HG02938 (cell line): ENCODE results near the gene SCN1A.
"Not testable (repeated sequence)": the region's sequence is repeated elsewhere in the genome, so short reads cannot be mapped to it uniquely, and the experiment has no call there.

ENCODE experiments used
- ATAC-seq: cut with Tn5 transposase; IDR thresholded peaks from one replicate; pipeline ENCODE4 v1.9.1; 2021; ENCODE audit warnings: mild to moderate bottlenecking, moderate library complexity; ENCODE audit not compliant: unreplicated experiment

SCN1A gene

GRCh38 chr2:165990846-165991245 lies 137.0 kb downstream of the SCN1A start:
- ATAC-seq: no peak

GRCh38 chr2:165989851-165990250 lies 138.0 kb downstream of the SCN1A start:
- no peak for ATAC-seq

- no peak for ATAC-seq
Observed at GRCh38 chr2:165985120-165985519, 142.7 kb downstream of the SCN1A start.

DNA sequence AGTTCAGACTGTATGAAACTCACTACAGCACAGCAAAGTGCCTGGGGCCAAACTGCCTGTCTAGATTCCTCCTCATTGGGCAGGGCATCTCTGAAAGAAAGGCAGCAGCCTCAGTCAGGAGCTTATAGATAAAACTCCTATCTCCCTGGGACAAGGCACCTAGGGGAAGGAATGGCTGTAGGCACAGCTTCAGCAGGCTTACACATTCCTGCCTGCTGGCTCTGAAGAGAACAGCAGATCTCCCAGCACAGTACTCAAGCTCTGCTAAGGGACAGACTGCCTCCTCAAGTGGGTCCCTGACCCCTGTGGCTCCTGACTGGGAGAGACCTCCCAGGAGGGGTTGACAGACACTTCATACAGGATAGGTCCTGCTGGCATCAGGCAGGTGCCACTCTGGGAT lies 155.7 kb downstream of the SCN1A start:
- ATAC-seq: not testable (repeated sequence)

GRCh38 chr2:165970663-165971062 lies 157.2 kb downstream of the SCN1A start:
- no peak for ATAC-seq

DNA sequence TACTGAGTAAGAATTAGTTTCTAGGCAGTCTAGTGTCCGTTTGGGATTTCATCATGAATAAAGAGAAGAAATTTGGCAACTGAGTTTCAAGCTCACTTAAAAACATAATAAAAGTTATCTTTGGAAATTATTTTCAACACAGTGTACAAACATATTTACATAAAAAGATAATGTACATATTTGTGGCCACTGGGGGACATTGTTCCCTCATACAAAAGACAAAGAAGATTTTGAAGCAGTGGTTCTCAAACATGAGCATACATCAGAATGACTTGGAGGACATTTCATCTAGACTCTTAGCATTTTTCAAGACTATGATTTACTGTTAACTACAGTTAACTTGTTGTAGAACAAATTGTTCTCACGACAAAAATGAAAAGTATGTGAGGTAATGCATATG lies 158.6 kb downstream of the SCN1A start:
- no peak for ATAC-seq

GRCh38 chr2:165967746-165968145 lies 160.1 kb downstream of the SCN1A start:
- no peak for ATAC-seq

DNA sequence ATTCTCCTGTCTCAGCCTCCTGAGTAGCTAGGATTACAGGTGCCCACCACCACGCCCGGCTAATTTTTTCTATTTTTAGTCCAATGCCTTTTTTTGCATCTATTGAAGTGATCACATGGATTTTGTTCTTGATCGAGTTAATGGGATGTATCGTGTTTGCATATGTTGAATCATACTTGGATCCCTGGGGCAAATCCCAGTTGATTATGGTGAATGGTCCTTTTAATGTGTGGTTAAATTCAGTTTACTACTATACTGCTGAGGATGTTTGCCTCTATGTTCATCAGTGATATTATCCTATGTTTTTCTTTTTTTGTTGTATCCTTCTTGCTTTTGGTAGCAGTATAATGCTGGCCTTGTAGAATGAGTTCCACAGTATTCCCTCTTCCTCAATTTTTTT lies 166.0 kb downstream of the SCN1A start:
- ATAC-seq: no peak

- ATAC-seq: no peak
Observed at GRCh38 chr2:165959371-165959770, 168.4 kb downstream of the SCN1A start.

GRCh38 chr2:165958313-165958960 lies 169.4 kb downstream of the SCN1A start:
- no peak for ATAC-seq

DNA sequence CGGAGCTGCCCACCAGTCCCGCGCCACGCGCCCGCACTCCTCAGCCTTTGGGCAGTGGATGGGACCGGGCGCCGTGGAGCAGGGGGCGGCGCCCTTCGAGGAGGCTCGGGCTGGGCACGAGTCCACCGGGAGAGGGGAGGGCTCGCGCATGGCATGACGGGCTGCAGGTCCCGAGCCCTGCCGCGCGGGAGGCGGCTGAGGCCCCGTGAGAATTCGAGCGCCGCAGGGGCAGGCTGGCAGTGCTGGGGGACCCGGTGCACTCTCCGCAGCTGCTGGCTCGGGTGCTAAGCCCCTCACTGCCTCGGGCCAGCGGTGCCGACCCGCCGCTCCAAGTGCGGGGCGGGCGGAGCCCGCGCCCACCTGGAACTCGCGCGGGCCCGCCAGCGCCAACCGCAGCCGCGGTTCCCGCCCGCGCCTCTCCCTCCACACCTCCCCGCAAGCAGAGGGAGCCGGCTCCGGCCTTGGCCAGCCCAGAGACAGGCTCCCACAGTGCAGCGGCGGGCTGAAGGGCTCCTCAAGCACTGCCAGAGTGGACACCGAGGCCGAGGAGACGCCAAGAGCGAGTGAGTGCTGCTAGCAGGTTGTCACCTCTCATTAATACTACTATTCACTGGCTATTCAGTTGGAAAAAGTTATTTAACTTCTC lies 170.7 kb downstream of the SCN1A start:
- no peak for ATAC-seq

DNA sequence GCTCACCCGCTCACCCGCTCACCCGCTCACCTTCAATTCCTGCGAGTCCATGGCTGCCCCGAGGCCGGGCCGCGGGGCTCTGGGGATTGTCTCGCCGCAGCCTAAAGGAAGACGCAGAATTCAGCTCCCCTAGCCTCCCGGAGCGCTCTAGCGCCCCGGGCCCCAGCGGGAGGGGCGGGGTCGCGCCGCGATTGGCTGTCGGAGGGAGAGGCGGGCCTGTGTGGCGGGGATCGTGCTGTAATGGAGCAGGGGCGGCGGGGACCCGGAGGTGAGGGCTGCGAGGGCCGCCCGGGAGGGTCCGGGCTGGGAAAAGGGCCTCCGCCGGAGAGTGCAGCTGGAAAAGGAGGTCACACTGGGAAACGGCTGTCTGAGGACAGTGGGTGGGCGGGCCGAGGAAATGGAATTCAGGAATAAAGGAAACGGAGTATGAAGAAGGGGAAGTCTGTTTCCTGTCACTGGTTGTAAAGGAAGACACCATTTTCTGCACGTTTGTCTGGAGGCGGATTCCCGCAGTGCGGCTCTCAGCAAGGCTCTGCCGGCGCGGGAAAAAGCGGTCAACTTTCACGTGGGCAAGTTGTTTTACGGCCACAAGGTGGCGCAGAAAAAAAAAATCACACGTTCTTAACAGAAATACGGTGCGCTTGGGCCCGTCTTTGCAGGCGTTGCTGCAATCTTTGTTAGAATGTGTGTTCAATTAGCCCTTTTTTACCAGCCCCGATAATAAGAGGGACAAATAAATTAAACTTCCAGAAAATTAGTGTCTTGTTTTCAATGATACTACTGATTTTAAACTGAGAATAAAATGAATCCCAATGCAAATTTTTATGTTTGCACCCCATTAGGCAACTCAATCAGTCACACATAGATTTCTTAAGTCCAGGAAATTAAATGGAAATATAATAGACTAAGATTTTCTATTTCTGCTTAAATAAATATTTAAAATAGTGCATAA lies 173.9 kb downstream of the SCN1A start, which contains the start of gene TTC21B:
Gene TTC21B, minus strand, starts transcription at position 122 of the 952 bp plus-strand sequence. Its CDS starts 71 bp downstream, at position 51.
- ATAC-seq: peak; percentile 91

DNA sequence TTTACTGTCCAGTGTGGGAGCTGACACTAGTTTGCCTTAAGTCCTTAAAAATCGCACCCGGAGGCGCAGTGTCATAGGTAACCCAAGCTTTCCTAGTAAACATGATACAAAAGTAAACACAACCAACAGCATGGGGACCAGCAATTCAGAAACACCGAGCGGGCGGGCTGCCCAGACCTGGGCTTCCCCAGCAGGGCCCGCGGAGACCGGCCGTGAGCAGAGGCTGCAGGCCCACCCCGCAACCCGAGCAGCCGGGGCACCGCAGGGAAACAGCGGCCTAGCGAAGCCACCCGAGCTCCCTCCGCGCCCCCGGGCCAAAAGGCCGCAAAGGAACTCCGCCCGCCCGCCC lies 174.5 kb downstream of the SCN1A start:
- peak; percentile 32 for ATAC-seq

- ATAC-seq: peak; percentile 13
Observed at GRCh38 chr2:165952741-165953211, 175.0 kb downstream of the SCN1A start.

- ATAC-seq: no peak
Observed at GRCh38 chr2:165952085-165952484, 175.7 kb downstream of the SCN1A start.

GRCh38 chr2:165950438-165950837 lies 177.4 kb downstream of the SCN1A start:
- no peak for ATAC-seq

GRCh38 chr2:165941827-165942226 lies 186.0 kb downstream of the SCN1A start:
- no peak for ATAC-seq

DNA sequence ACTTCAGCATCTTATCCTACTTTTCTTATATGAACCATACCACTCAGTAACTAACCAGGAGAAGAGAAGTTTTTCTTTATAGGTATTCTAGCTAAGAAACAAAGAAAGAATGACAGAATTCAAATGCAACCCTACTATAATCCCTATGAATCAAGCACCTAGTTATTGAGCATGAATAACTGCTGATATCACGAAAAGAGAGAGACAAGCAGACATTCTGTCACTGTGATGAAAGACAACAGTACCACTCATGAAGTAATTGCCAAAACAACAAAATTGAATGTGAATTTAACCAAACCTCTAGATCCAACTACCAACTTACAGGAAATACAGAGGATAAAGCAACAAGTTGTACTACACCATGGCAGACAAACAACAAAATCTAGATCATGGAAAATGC lies 189.6 kb downstream of the SCN1A start:
- ATAC-seq: no peak
